ENCODE results near the gene RDH11. TPM values are rescaled to one million over a fixed set of nuclear protein-coding genes. Genes with fewer than 3 reads are reported as not detected.
"Not testable (repeated sequence)": the region's sequence is repeated elsewhere in the genome, so short reads cannot be mapped to it uniquely, and the experiment has no call there.

RDH11 gene
- total RNA-seq, 1 experiment from 2014 or later, result 69.7 TPM

- peak; percentile 67 for DNase-seq (ENCODE audit: low spot score)
These were observed 9.0 kb upstream of the RDH11 start for GRCh38 chr14:67704484-67705089.

DNA sequence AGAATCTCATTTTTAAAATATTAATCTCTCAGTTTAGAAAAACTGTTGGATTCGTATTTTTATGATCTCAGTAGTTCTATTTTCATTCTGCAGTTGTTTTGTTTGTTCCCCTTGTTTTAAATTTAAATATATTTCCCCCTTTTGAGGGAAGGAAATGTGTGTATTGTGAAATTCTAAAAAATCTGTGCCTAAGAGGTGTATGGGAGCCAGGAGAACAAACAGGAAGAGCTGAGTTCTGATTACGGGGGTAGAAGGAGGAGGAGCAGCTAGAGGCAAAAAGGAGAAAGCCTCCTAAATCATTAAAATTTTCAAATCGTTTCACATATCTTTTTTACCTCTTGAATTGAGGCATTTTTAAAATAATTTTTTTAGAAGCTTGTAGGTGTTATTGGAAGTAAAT is 8.4 kb upstream of the RDH11 start:
- DNase-seq (ENCODE audit: low spot score), result no peak

GRCh38 chr14:67701492-67701891 is 5.9 kb upstream of the RDH11 start, which contains the start of gene RDH12:
Gene RDH12 (plus strand): TSS chr14:67701886. CDS start chr14:67722643, 20,757 bp downstream.
- not testable (repeated sequence) for DNase-seq (ENCODE audit: low spot score)

- no peak for DNase-seq (ENCODE audit: low spot score)
These were observed 2.6 kb upstream of the RDH11 start for GRCh38 chr14:67698179-67698578.

- DNase-seq (ENCODE audit: low spot score), result no peak
These were observed 1.4 kb upstream of the RDH11 start for GRCh38 chr14:67697006-67697405.

DNA sequence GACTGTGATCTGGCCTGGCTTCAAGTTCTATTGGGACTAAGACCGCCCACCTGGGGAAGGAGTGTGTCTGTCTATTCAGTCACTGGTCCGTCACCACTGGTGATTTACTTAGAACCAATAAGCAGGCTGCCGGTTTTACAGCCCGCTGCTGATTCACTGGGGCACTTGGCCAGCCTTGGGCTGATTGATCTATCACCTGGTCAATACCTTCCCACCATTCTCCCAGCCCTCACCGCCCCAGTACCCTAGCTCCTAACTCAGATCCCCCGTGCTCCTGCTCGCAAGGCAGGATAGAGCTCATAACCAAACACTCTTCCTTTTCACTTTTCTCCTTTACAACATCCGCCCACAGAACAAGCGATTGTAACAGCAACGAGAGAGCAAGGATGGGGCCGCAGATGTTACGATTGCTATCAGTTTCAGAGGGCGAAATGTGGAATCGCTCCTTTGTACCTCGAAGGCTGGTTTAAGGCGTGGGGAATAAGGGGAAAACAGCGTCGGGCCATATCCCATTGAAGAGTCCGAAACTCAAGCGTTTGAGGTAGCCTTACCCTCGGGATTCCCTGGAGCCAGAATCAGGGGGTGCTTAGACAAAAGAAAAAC is 672 bp downstream of the RDH11 start:
- peak; percentile 85 for DNase-seq (ENCODE audit: low spot score)

DNA sequence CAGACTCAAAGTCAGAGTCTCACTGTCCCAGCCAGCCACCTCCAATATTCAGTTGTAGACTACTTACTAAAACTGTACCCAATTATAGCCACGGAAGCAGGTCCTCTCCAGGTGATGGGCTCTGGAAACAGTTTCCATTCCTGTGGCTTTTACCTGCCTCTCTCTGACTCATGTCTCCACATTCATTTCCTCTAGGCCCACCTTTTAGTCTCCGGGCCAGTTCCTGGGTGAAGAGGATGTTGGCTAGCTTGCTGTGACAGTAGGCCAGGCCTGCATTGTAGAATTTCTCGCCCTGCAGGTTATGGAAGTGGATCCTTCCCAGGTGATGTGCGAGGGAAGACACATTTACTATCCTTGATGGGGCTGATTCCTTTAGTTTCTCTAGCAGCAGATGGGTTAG is 5.6 kb downstream of the RDH11 start:
- DNase-seq (ENCODE audit: low spot score), result no peak

DNA sequence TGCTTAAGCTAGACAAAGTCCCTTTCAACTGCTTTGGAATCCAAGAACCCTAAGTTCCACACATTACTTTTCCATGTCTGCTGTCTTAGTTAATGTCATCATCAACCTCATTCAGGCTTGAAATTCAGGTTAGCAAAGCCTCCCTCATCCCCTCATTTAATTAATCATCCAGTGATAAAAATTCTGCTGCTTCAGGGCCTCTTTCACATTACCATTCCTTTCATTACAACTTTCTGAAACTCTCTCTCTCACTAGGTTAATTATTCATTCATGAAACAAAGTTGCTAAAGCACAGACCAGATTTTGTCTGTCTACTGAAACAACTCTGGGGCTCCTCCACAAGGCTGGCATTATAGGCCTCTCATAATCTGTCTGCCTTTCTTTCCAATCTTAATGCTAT is 11.7 kb downstream of the RDH11 start:
- DNase-seq (ENCODE audit: low spot score), result no peak

GRCh38 chr14:67680941-67681340 is 14.6 kb downstream of the RDH11 start:
- no peak for DNase-seq (ENCODE audit: low spot score)

DNA sequence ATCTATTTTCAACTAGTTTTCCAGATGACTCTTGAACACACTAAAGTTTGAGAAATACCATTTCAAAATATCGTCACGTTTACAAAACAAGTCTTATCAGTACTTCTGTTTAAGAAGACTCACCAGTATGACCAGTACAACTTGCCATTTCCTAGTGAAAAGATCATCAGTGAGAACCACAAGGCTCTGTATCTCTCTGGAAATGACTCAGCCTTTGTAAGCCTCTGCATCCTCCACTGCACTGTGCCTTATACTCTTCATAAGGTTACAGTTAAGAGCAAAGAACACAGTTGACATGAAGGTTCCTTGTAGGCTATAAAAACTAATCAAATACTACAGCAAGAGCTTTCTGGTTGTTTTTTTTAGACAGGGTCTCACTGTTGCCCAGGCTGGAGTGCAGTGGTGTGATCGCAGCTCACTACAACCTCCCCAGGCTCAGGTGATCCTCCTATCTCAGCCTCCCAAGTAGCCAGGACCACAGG is 15.4 kb downstream of the RDH11 start:
- no peak for DNase-seq (ENCODE audit: low spot score)

- no peak for DNase-seq (ENCODE audit: low spot score)
These were observed 16.6 kb downstream of the RDH11 start for GRCh38 chr14:67679006-67679405.

- DNase-seq (ENCODE audit: low spot score), result no peak
These were observed 20.4 kb downstream of the RDH11 start for GRCh38 chr14:67675219-67675582.

- DNase-seq (ENCODE audit: low spot score), result peak; percentile 69
These were observed 20.9 kb downstream of the RDH11 start, which contains the start of gene VTI1B for GRCh38 chr14:67674480-67675218. Gene VTI1B (minus strand): TSS chr14:67674632. CDS start chr14:67674489, 143 bp downstream.

DNA sequence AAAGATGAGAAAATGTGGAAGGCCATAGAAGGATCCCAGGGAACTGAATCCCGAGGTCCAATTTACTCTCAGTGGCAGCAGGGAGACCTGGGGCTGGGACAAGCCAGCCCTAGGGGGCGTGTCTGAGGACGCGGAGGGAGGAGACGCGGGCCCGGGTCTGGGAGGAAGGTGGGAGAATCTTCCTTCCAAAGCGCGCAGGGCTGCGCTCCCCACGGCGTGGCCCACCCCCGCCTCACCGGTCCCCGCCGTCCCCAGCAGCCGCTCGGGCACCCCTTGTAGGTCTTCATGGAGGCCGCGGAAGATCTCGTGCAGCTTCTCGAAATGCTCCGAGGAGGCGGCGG is 21.5 kb downstream of the RDH11 start:
- peak; percentile 59 for DNase-seq (ENCODE audit: low spot score)

DNA sequence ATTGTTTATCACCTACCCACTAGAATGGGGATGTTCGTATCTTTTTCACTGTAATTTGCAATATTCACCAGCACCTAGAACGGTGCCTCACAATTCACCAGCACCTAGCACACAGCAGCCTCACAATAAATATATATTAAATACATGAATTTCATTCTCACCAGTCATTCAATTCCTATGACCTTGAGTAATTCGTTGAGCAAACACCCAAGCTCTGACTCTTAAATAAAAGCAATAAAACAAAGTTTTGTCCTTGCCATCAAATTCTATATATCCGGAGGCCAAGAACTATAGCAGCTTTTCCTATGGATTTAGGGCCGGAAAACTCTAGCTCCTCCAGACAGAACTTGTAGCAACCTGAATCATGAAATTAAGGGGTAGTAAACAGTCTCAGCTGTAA is 22.1 kb downstream of the RDH11 start:
- DNase-seq (ENCODE audit: low spot score), result no peak

DNA sequence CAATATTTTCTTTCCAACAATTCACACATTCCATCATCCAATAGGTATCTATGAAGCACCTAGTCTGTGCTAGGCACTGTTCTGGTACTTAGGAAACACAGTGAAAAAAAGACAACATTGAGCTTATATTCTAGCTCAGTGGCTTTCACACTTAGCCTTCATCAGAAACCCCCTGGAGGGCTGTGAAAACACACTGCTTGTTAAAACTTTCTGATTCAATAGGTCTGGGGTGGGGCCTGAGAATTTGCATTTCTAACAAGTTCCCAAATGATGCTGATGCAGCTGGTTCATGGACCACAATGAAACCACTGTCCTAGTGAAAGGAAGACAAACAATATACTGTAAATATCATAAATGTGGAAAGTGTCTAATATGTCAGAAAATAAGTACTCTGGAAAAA is 27.0 kb downstream of the RDH11 start:
- DNase-seq (ENCODE audit: low spot score), result no peak

GRCh38 chr14:67666750-67667449 is 28.7 kb downstream of the RDH11 start:
- DNase-seq (ENCODE audit: low spot score), result peak; percentile 39

DNA sequence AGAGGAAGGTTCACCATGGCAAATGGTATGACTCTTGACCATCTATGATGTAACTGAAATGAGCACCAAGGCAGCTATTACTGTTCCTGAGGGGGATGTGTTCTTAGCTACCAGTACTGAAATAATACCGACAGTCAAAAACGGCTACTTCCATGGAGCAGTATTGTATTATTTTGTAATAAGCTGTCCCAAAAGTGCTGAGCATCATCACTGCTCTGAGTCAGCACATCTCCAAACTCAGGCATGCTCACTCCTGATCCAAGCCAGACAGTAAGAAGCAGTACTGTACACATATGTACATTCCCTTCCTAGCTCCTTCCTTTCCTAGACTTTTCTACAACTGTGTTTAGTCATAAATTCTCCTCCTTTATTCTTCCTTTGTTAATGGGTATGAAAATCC is 29.7 kb downstream of the RDH11 start:
- DNase-seq (ENCODE audit: low spot score), result no peak

GRCh38 chr14:67663633-67664032 is 31.9 kb downstream of the RDH11 start:
- no peak for DNase-seq (ENCODE audit: low spot score)

- DNase-seq (ENCODE audit: low spot score), result no peak
These were observed 41.8 kb downstream of the RDH11 start for GRCh38 chr14:67653651-67654280.

GRCh38 chr14:67652189-67652588 is 43.4 kb downstream of the RDH11 start:
- DNase-seq (ENCODE audit: low spot score), result no peak

- DNase-seq (ENCODE audit: low spot score), result no peak
These were observed 44.9 kb downstream of the RDH11 start for GRCh38 chr14:67650694-67651093.

Measured in HT-29 (cell line).